WTC11 (cell line): ENCODE data around the gene ZNF512B. TPM values are rescaled to one million over a fixed set of nuclear protein-coding genes. Genes with fewer than 3 reads are reported as not detected.

ENCODE experiments used
- ATAC-seq: fragments of 200-7000 bp; cut with Tn5 transposase; 2 replicates; pipeline ENCODE4 v1.10.0; 2021; ENCODE audit warnings: mild to moderate bottlenecking, moderate library complexity
- CTCF ChIA-PET: fragments of 300-600 bp; sonication (Branson Sonifier 250); formaldehyde crosslinking; loops from one replicate; lab custom pipeline; 2021; ENCODE audit warnings: antibody characterized with exemption; lab: Charles Lee
- POLR2A ChIA-PET: fragments of 350-600 bp; sonication (Branson Sonifier 250); formaldehyde crosslinking; loops from one replicate; lab custom pipeline; 2021; ENCODE audit warnings: antibody characterized with exemption; lab: Charles Lee
- DNase-seq: peaks from one replicate; pipeline ENCODE4 v3.0.0; 2021; ENCODE audit warnings: low spot score
- H3K27ac Mint-ChIP-seq: 2 replicates; pipeline ENCODE4 v1.8.0; 2021; ENCODE audit warnings: mixed read lengths
- H3K27me3 Mint-ChIP-seq: 2 replicates; pipeline ENCODE4 v1.8.0; 2021; ENCODE audit warnings: low read depth, mild to moderate bottlenecking, moderate library complexity, mixed read lengths
- H3K36me3 Mint-ChIP-seq: 2 replicates; pipeline ENCODE4 v1.8.0; 2021; ENCODE audit warnings: mixed read lengths
- H3K4me1 Mint-ChIP-seq: 2 replicates; pipeline ENCODE4 v1.8.0; 2022; ENCODE audit warnings: mixed read lengths
- H3K4me3 Mint-ChIP-seq: 2 replicates; pipeline ENCODE4 v1.8.0; 2021; ENCODE audit warnings: mild to moderate bottlenecking, moderate library complexity, mixed read lengths
- H3K9me3 Mint-ChIP-seq: 2 replicates; pipeline ENCODE4 v1.8.0; 2021; ENCODE audit warnings: mixed read lengths
- AR ChIP-seq: fragments of 250-450 bp; sonication (Bioruptor Pico); IDR thresholded peaks from 2 replicates; pipeline ENCODE4 v1.9.0; 2021; ENCODE audit warnings: mild to moderate bottlenecking
- ATF2 ChIP-seq: sonication (generic); formaldehyde crosslinking; IDR thresholded peaks from 2 replicates; pipeline ENCODE4 v1.8.1; 2022; ENCODE audit warnings: low read depth, missing genetic modification reagents, borderline replicate concordance
- ATF3 ChIP-seq: sonication (generic); formaldehyde crosslinking; conservative IDR thresholded peaks from 2 replicates; pipeline ENCODE4 v1.8.1; 2022; ENCODE audit warnings: mild to moderate bottlenecking, missing genetic modification reagents
- CBFB ChIP-seq: sonication (generic); formaldehyde crosslinking; IDR thresholded peaks from 2 replicates; pipeline ENCODE4 v1.8.1; 2022; ENCODE audit warnings: mild to moderate bottlenecking, low read depth, missing genetic modification reagents
- FOXJ3 ChIP-seq: sonication (generic); formaldehyde crosslinking; IDR thresholded peaks from 2 replicates; pipeline ENCODE4 v1.9.0; 2021; ENCODE audit warnings: missing genetic modification reagents, mild to moderate bottlenecking, borderline replicate concordance
- FOXK1 ChIP-seq: sonication (generic); formaldehyde crosslinking; IDR thresholded peaks from 2 replicates; pipeline ENCODE4 v1.8.0; 2022; ENCODE audit warnings: mild to moderate bottlenecking, moderate library complexity, missing genetic modification reagents
- GTF2I ChIP-seq: fragments of 250-450 bp; sonication (Bioruptor Pico); conservative IDR thresholded peaks from 2 replicates; pipeline ENCODE4 v1.4.0; 2021; ENCODE audit warnings: mild to moderate bottlenecking
- MAX ChIP-seq: sonication (generic); formaldehyde crosslinking; IDR thresholded peaks from 2 replicates; pipeline ENCODE4 v1.8.0; 2022; ENCODE audit warnings: mild to moderate bottlenecking, missing genetic modification reagents
- NR3C1 ChIP-seq: sonication (generic); formaldehyde crosslinking; conservative IDR thresholded peaks from 2 replicates; pipeline ENCODE4 v1.8.1; 2023; ENCODE audit warnings: low read depth, mild to moderate bottlenecking, missing genetic modification reagents
- RELA ChIP-seq: sonication (generic); formaldehyde crosslinking; IDR thresholded peaks from 2 replicates; pipeline ENCODE4 v1.8.1; 2022; ENCODE audit warnings: missing genetic modification reagents, mild to moderate bottlenecking, borderline replicate concordance
- RORB ChIP-seq: fragments of 250-450 bp; sonication (Bioruptor Pico); IDR thresholded peaks from 2 replicates; pipeline ENCODE4 v1.9.0; 2021; ENCODE audit warnings: mild to moderate bottlenecking
- TEAD1 ChIP-seq: sonication (generic); formaldehyde crosslinking; IDR thresholded peaks from 2 replicates; pipeline ENCODE4 v1.8.0; 2022; ENCODE audit warnings: mild to moderate bottlenecking, missing genetic modification reagents
- USF1 ChIP-seq: sonication (generic); formaldehyde crosslinking; IDR thresholded peaks from 2 replicates; pipeline ENCODE4 v1.8.0; 2022; ENCODE audit warnings: mild to moderate bottlenecking, missing genetic modification reagents
- ZNF416 ChIP-seq: fragments of 250-450 bp; sonication (Bioruptor Pico); IDR thresholded peaks from 2 replicates; pipeline ENCODE4 v1.9.0; 2021; ENCODE audit warnings: mild to moderate bottlenecking, inconsistent platforms
- ZNF425 ChIP-seq: fragments of 250-450 bp; sonication (Bioruptor Pico); conservative IDR thresholded peaks from 2 replicates; pipeline ENCODE4 v1.9.0; 2021; ENCODE audit warnings: mild to moderate bottlenecking
- total RNA-seq: library from RNA; stranded (reverse); gene quantifications from 3 replicates; pipeline ENCODE4 v1.2.3, GENCODE V29; 2021

The ZNF512B gene
- total RNA-seq, 1 experiment from 2014 or later, result 23.3 TPM

- TF ChIP-seq NR3C1 (no peak), ATF3 (CRISPR knock-in tag) (no peak)
Observed at GRCh38 chr20:63953764-63954429, 15.8 kb downstream of the ZNF512B start (continued).

- POLR2A ChIA-PET, result no interaction called here
- no peaks in the 10 kb centered on the region for H3K27me3 Mint-ChIP-seq
- no peak for ATAC-seq
- no peak for DNase-seq
- 0 out of 2 replicates have a peak, but pooled peaks cover 3% of the 10 kb centered on the region for H3K9me3 Mint-ChIP-seq
- H3K4me3 Mint-ChIP-seq, result no peak overlapping the region
- CTCF ChIA-PET, result interaction anchor here (2.0 to 3.3 kb wide), 2 partner anchors 21 to 28 kb away, joined by 6 to 14 read pairs; no protein-coding TSS in a partner anchor
- no peak for TF ChIP-seq RORB
- no peak for TF ChIP-seq FOXK1 (CRISPR knock-in tag)
- no peak for TF ChIP-seq USF1 (CRISPR knock-in tag)
- TF ChIP-seq MAX (CRISPR knock-in tag), result no peak
- no peak for TF ChIP-seq AR
- no peak for TF ChIP-seq ZNF416 (CRISPR knock-in tag)
- TF ChIP-seq TEAD1, result no peak
- peaks cover 26% of the 10 kb centered on the region for H3K4me1 Mint-ChIP-seq
- H3K27ac Mint-ChIP-seq, result no peak overlapping the region
- H3K36me3 Mint-ChIP-seq, result peaks cover 3% of the 10 kb centered on the region
Observed at GRCh38 chr20:63952769-63953168, 17.0 kb downstream of the ZNF512B start.

- H3K27me3 Mint-ChIP-seq, result no peaks in the 10 kb centered on the region
- H3K9me3 Mint-ChIP-seq, result 0 out of 2 replicates have a peak, but pooled peaks cover 3% of the 10 kb centered on the region
- TF ChIP-seq CBFB (CRISPR knock-in tag), result no peak
- no peak for TF ChIP-seq ZNF425
- no peak for TF ChIP-seq RELA (CRISPR knock-in tag)
- no peak for TF ChIP-seq ATF2 (CRISPR knock-in tag)
- TF ChIP-seq AR, result no peak
- TF ChIP-seq GTF2I, result no peak
- TF ChIP-seq FOXJ3 (CRISPR knock-in tag), result no peak
- no peak for TF ChIP-seq ZNF416 (CRISPR knock-in tag)
- H3K4me3 Mint-ChIP-seq, result no peak overlapping the region
- ChIA-PET CTCF (interaction anchor here (0.6 to 3.3 kb wide), 4 partner anchors 22 to 489 kb away, joined by 3 to 14 read pairs (median 4); partner anchors contain the start of gene PRPF6), POLR2A (interaction anchor here (1.0 kb wide), 1 partner anchor 11 kb away, joined by 4 read pairs; no protein-coding TSS in a partner anchor)
- H3K4me1 Mint-ChIP-seq, result peaks cover 26% of the 10 kb centered on the region
- peaks cover 3% of the 10 kb centered on the region for H3K36me3 Mint-ChIP-seq
- no peak for DNase-seq
- H3K27ac Mint-ChIP-seq, result no peak overlapping the region
- ATAC-seq, result no peak
Observed at GRCh38 chr20:63952210-63952535, 17.6 kb downstream of the ZNF512B start.
